ENCODE results near the gene PNPLA5.

DNA sequence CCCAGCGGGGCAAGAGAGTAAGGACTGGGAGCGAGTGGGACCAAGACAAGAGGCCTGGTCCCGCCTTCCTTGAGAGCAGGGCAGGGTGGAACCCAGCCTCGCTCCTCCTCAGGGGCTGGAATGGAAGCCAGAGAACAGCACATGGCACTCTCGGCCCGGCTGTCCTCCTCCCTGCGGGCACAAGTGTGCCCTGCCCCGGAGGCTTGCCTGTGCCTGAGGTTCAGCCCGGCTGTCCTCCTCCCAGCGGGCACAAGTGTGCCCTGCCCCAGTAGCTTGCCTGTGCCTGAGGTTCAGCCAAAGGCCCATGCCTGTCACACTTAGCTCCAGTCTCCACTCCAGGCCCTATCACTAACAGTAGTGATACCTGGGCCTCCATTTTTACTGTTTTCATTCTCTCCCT is 53.7 kb downstream of the PNPLA5 start:
- TF ChIP-seq, protein P1, sequence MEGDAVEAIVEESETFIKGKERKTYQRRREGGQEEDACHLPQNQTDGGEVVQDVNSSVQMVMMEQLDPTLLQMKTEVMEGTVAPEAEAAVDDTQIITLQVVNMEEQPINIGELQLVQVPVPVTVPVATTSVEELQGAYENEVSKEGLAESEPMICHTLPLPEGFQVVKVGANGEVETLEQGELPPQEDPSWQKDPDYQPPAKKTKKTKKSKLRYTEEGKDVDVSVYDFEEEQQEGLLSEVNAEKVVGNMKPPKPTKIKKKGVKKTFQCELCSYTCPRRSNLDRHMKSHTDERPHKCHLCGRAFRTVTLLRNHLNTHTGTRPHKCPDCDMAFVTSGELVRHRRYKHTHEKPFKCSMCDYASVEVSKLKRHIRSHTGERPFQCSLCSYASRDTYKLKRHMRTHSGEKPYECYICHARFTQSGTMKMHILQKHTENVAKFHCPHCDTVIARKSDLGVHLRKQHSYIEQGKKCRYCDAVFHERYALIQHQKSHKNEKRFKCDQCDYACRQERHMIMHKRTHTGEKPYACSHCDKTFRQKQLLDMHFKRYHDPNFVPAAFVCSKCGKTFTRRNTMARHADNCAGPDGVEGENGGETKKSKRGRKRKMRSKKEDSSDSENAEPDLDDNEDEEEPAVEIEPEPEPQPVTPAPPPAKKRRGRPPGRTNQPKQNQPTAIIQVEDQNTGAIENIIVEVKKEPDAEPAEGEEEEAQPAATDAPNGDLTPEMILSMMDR (IDR thresholded peaks at IDR 0.05 in 8 of 11, conservative IDR thresholded peaks at IDR 0.05 in 3 of 11): no peak
- no peak for TF ChIP-seq POLR2AphosphoS5 (IDR thresholded peaks at IDR 0.05)
- no peak for TF ChIP-seq POLR2A (IDR thresholded peaks at IDR 0.05)
